HepG2 (cell line): ENCODE measurements around the gene EIF4E1B. TPM values are rescaled to one million over a fixed set of nuclear protein-coding genes. Genes with fewer than 3 reads are reported as not detected.

Experiments used
- ATAC-seq: fragments of 200-7000 bp; cut with Tn5 transposase; 3 replicates; pipeline ENCODE4 v1.9.1; 2020; ENCODE audit warnings: mild to moderate bottlenecking, moderate library complexity
- BruUV-seq: library from RNA; stranded (reverse); fragments of 400-500 nt; replicated peaks from 2 replicates; lab custom pipeline; 2021; lab: Mats Ljungman, UMichigan
- CTCF ChIA-PET: fragments of 300-600 bp; formaldehyde crosslinking; extraction: SDS; loops from one replicate; lab custom pipeline; 2021; ENCODE audit warnings: low total read pairs, inconsistent platforms, low intra/inter-chr PET ratio; lab: Yijun Ruan, JAX
- POLR2A ChIA-PET: fragments of 350-600 bp; sonication (Branson Sonifier 250); formaldehyde crosslinking; loops from one replicate; lab custom pipeline; 2020; ENCODE audit warnings: antibody characterized with exemption, inconsistent platforms; lab: Yijun Ruan, JAX
- DNase-seq: peaks from one replicate; pipeline ENCODE4 v3.0.0-alpha.2; 2015; ENCODE audit warnings: low spot score
- FAIRE-seq: peaks from 3 replicates; lab custom pipeline; 2011; peaks lifted over from hg19 to GRCh38; lab: Jason Lieb, UNC
- H2AFZ ChIP-seq: one replicate; pipeline ENCODE4 v1.6.1; 2011; ENCODE audit warnings: low read length, inconsistent platforms
- H3K27ac ChIP-seq: fragments of 300-600 bp; 3 replicates; pipeline ENCODE4 v1.8.0; 2011; ENCODE audit warnings: mixed run types, mild to moderate bottlenecking, mixed read lengths, low read length, inconsistent platforms; ENCODE audit not compliant: insufficient read depth; ENCODE audit errors: extremely low read length
- H3K27me3 ChIP-seq, 2 experiments: fragments of 200-600 bp in 1 of 2; 2 replicates in 1 of 2; 3 replicates in 1 of 2; pipeline versions ENCODE4 v1.6.0 to v1.8.0; 2011; ENCODE audit warnings: low read length in 2 of 2, mild to moderate bottlenecking in 2 of 2, moderate library complexity in 2 of 2, inconsistent platforms in 1 of 2; ENCODE audit not compliant: insufficient read depth in 2 of 2, control insufficient read depth in 1 of 2
- H3K36me3 ChIP-seq, 2 experiments: fragments of 200-600 bp in 1 of 2; replicated peaks in 1 of 2; 2 replicates in 1 of 2; 3 replicates in 1 of 2; pipeline versions ENCODE4 v1.5.1 to v1.8.0; 2011; ENCODE audit warnings: low read length in 2 of 2, inconsistent platforms in 1 of 2; ENCODE audit not compliant: insufficient read depth in 2 of 2, control insufficient read depth in 1 of 2
- H3K4me1 ChIP-seq: 2 replicates; pipeline ENCODE4 v1.5.1; 2012; ENCODE audit warnings: low read length, inconsistent platforms; ENCODE audit not compliant: insufficient read depth
- H3K4me2 ChIP-seq: 2 replicates; pipeline ENCODE4 v1.6.0; 2011; ENCODE audit warnings: low read depth, low read length, inconsistent platforms
- H3K4me3 ChIP-seq, 3 experiments: fragments of 200-600 bp in 1 of 3; sonication (generic), shearing (Covaris generic) in 1 of 3; replicated peaks in 1 of 3; 2 replicates each; pipeline ENCODE4 v1.5.1; 2011 to 2016; ENCODE audit warnings: low read length in 3 of 3, inconsistent platforms in 2 of 3, low read depth in 2 of 3, mild to moderate bottlenecking in 2 of 3, control low read depth in 1 of 3, mixed read lengths in 1 of 3; ENCODE audit not compliant: insufficient read depth in 1 of 3
- H3K79me2 ChIP-seq: one replicate; pipeline ENCODE4 v1.6.1; 2011; ENCODE audit warnings: low read length, inconsistent platforms; ENCODE audit not compliant: insufficient read depth
- H3K9ac ChIP-seq: 2 replicates; pipeline ENCODE4 v1.6.0; 2011; ENCODE audit warnings: mild to moderate bottlenecking, low read depth, low read length, inconsistent platforms; ENCODE audit not compliant: insufficient read depth
- H3K9me3 ChIP-seq: 2 replicates; pipeline ENCODE4 v1.5.1; 2012; ENCODE audit warnings: mild to moderate bottlenecking, low read length
- H4K20me1 ChIP-seq: 2 replicates; pipeline ENCODE4 v1.6.0; 2011; ENCODE audit warnings: inconsistent platforms, mild to moderate bottlenecking, low read length, moderate library complexity; ENCODE audit not compliant: insufficient read depth
- GMEB2 ChIP-seq: IDR thresholded peaks from 2 replicates; pipeline ENCODE4 v1.6.1; 2016; ENCODE audit warnings: missing biosample characterization, missing genetic modification reagents, low read depth
- NCOA5 ChIP-seq: sonication (generic); formaldehyde crosslinking; IDR thresholded peaks from 2 replicates; pipeline ENCODE4 v1.4.0; 2020; ENCODE audit warnings: missing genetic modification reagents
- ZFP36 ChIP-seq: fragments of 150-350 bp; IDR thresholded peaks from 2 replicates; pipeline ENCODE4 v1.6.1; 2018; ENCODE audit warnings: borderline replicate concordance, low read length, low read depth; ENCODE audit not compliant: partially characterized antibody
- ZNF280D ChIP-seq: sonication (generic); formaldehyde crosslinking; IDR thresholded peaks from 2 replicates; pipeline ENCODE4 v1.5.1; 2020; ENCODE audit warnings: mild to moderate bottlenecking, missing genetic modification reagents
- ZNF678 ChIP-seq: sonication (generic); formaldehyde crosslinking; IDR thresholded peaks from 2 replicates; pipeline ENCODE4 v1.4.0; 2020; ENCODE audit warnings: mild to moderate bottlenecking, missing genetic modification reagents
- ZNF747 ChIP-seq: sonication (generic); formaldehyde crosslinking; IDR thresholded peaks from 2 replicates; pipeline ENCODE4 v1.8.1; 2023; ENCODE audit warnings: missing genetic modification reagents, mild to moderate bottlenecking, borderline replicate concordance
- ZNF768 ChIP-seq: sonication (generic); formaldehyde crosslinking; IDR thresholded peaks from 2 replicates; pipeline ENCODE4 v1.4.0; 2020; ENCODE audit warnings: missing genetic modification reagents
- ZNF770 ChIP-seq: sonication (generic); formaldehyde crosslinking; IDR thresholded peaks from 2 replicates; pipeline ENCODE4 v1.5.0; 2020; ENCODE audit warnings: mild to moderate bottlenecking, missing genetic modification reagents
- WGBS: methylation state at CpG from one replicate; pipeline ENCODE4 v1.1.6; 2017; ENCODE audit warnings: low lambda C conversion rate; 5-methylcytosine and 5-hydroxymethylcytosine counted together
- in situ Hi-C: cut with HindIII; loops from 2 replicates; pipeline ENCODE4 v1.10.0; 2017; ENCODE audit warnings: low pct_unique_long_range_greater_than_20kb; ENCODE audit not compliant: extremely low pct_ligation_motif_present
- intact Hi-C: fragments of 100-400 bp; cut with micrococcal nuclease; formaldehyde crosslinking; loops from one replicate; pipeline ENCODE4 v1.10.0; 2022; ENCODE audit not compliant: unreplicated experiment
- polyA plus RNA-seq, 8 experiments: library from polyadenylated mRNA; depleted of rRNA in 3 of 8; stranded (reverse) in 7 of 8; unstranded in 1 of 8; fragments of >200 nt; fragmentation: Illumina TruSeq in 4 of 8; extraction: Trizol in 4 of 8; gene quantifications; 2 replicates each; pipeline versions ENCODE4 v1.2.1 to v1.2.3, GENCODE V29; 2011 to 2016; ENCODE audit warnings: low read depth in 4 of 8, missing spikeins in 1 of 8, mixed read lengths in 1 of 8; ENCODE audit not compliant: insufficient read depth in 1 of 8
- total RNA-seq, 5 experiments: library from RNA; depleted of rRNA; stranded (reverse); fragments of >200 nt; fragmentation: Illumina TruSeq; extraction: Trizol; gene quantifications; 2 replicates each; pipeline ENCODE4 v1.2.3, GENCODE V29; 2016; ENCODE audit warnings: low read depth in 1 of 5

The EIF4E1B gene
- total and polyA plus RNA-seq, 2 of the 13 experiments (the other 11 are each of a cell fraction or from before 2014, with no cell fraction given), result not detected

GRCh38 chr5:176662371-176663333 lies 32.2 kb downstream of the EIF4E1B start:
- H3K36me3 ChIP-seq, result no peaks in the 10 kb centered on the region
- H4K20me1 ChIP-seq, result no peaks in the 10 kb centered on the region
- FAIRE-seq (no peak), ATAC-seq (no peak), DNase-seq (no peak)
- no peak overlapping the region for H3K4me2 ChIP-seq
- peaks cover 14% of the 10 kb centered on the region for H3K4me1 ChIP-seq
- BruUV-seq, result no TSS peak
- no peaks in the 10 kb centered on the region for H3K9me3 ChIP-seq
- H3K27me3 ChIP-seq, result peaks cover 5 to 10% of the 10 kb centered on the region in 2 experiments; a peak in 4 of 5 replicates
- no peak overlapping the region for H3K27ac ChIP-seq
- no peak overlapping the region for H2AFZ ChIP-seq
- WGBS, result 46% methylated on average over 12 of the region's 21 CpGs
- no peak for TF ChIP-seq NCOA5 (CRISPR knock-in tag)
- POLR2A ChIA-PET, result no interaction called here
- intact Hi-C loops, result no loop called here
- H3K4me3 ChIP-seq, result no peak overlapping the region
- in situ Hi-C loops, result loop anchor here (10.0 kb wide), 1 partner anchor 292 kb away; no protein-coding TSS in a partner anchor
- no peak overlapping the region for H3K9ac ChIP-seq
- CTCF ChIA-PET, result no interaction called here
- no peaks in the 10 kb centered on the region for H3K79me2 ChIP-seq

- Histone ChIP-seq H3K27me3 (peaks cover 5 to 15% of the 10 kb centered on the region in 2 experiments; a peak in 4 of 5 replicates), H4K20me1 (no peaks in the 10 kb centered on the region), H3K4me2 (no peak overlapping the region), H3K9ac (no peak overlapping the region), H3K4me3 (no peak overlapping the region), H3K9me3 (no peaks in the 10 kb centered on the region), H3K79me2 (no peaks in the 10 kb centered on the region), H3K4me1 (peaks cover 9% of the 10 kb centered on the region), H3K36me3 (no peaks in the 10 kb centered on the region), H2AFZ (no peak overlapping the region), H3K27ac (no peak overlapping the region)
- no TSS peak for BruUV-seq
- intact Hi-C loops (no loop called here), in situ Hi-C loops (loop anchor here (10.0 kb wide), 1 partner anchor 291 kb away; no protein-coding TSS in a partner anchor)
- ATAC-seq (no peak), FAIRE-seq (no peak), DNase-seq (no peak)
- CTCF ChIA-PET, result no interaction called here
- WGBS, result 67% methylated on average over 9 of the region's 10 CpGs
- POLR2A ChIA-PET, result no interaction called here
- TF ChIP-seq ZNF747 (CRISPR knock-in tag) (no peak), ZNF768 (CRISPR knock-in tag) (no peak), ZNF678 (no peak), ZFP36 (no peak), ZNF280D (CRISPR knock-in tag) (no peak), ZNF770 (no peak), GMEB2 (no peak)
Measured at GRCh38 chr5:176663566-176663965, 33.1 kb downstream of the EIF4E1B start.
